Subcutaneous preadipocyte (primary cell): Measurements from ENCODE around the gene MGAT4D. TPM values are rescaled to one million over a fixed set of nuclear protein-coding genes. Genes with fewer than 3 reads are reported as not detected.

Experiments
- total RNA-seq: library from RNA; depleted of rRNA; stranded (reverse); fragments of >200 nt; gene quantifications from 2 replicates; pipeline ENCODE4 v1.2.3, GENCODE V29; 2012

MGAT4D gene
- total RNA-seq, result not detected in 2 replicates

DNA sequence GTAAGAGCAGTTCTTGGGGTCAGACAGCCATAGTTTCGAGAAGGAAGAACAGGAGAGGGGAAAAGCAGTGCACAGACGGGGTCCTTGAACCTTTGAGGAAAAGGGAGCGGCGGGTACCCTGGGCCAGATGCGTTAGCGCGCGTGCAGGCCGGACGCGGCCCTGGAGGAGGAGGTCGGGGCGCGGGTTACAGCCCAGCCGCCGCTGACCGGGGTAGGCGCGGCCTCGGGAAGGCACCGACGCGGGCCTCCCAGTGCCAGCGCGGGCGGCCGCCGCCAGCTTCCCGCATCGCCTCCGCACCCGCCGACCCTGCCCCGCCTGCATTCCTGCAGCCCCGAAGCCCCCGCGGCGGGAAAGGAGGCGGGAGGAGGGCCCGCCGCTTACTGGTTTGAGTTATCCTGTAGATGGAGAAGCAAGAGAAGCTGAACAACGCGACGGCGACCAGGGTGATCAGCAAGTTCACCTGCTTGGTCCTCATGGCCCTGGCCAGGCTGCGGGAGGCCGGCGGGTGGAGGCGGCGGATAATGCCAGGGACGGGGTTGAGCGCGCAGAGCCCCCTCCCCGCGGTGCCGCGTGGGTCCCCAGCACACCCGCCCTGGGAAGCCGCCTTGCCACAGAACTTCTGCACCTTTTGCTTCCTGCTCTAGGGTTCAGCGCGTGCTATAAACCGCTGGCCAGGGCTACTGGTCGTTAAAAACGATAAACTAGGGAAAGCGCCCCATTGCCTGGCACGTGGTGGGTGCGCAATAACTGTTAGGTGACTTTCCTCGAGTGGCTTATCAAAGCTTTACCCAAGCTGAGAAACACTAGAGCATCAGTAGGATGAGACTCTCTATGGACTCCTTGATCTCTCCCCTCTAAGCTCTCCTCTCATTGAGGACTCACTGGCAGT is at the start of gene MGAT4D:
Gene MGAT4D (minus strand): TSS at position 547 of the 890 bp plus-strand sequence. CDS start 71 bp downstream, at position 476.

DNA sequence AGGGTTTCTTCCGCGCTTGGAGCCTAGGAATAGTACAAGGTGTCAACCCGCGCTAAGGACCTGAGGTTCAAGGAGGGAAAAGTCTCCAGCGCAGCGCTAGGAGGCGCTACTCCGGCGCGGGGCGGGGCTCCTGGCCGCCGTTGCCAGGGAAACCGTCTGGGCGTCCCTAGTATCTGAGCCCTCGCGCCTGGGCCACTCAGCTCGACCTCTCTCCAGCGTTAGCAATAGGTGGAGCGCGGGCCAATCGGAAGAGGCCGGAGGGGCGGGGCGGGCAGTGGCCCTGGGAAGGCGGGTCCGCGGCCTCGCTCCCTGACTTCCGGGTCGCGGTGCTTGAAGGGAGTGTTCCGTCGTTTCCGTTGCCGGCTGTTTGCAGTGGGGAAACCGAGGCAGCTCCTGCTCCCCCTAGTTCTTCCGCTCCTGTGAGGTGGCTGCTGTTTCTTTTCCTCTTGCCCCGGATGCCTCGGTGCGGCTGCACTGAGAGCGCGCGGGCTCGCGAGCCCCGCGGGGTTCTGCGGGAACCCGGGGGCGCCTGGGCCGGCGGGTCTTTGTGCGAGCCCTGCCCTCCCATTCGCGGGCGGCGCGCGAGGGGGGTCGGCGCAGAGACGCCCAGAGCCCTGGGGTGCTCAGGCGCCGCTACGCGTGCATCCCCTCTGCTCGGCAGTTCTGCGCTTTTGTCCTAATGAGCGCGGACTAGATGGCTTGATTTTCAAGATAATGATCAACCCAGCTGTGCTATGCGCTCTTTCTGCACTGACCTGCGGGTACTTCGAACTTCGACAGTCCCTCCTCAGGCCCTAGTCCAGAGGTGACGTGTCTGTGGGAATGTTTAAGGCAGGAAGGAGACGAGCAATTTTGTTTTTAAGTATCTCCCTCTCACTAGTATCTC is 26.0 kb upstream of the MGAT4D start, which contains the start of gene ELMOD2:
Gene ELMOD2 (plus strand): TSS at position 312 of the 886 bp plus-strand sequence. CDS start 1,261 bp downstream, outside the sequence.

DNA sequence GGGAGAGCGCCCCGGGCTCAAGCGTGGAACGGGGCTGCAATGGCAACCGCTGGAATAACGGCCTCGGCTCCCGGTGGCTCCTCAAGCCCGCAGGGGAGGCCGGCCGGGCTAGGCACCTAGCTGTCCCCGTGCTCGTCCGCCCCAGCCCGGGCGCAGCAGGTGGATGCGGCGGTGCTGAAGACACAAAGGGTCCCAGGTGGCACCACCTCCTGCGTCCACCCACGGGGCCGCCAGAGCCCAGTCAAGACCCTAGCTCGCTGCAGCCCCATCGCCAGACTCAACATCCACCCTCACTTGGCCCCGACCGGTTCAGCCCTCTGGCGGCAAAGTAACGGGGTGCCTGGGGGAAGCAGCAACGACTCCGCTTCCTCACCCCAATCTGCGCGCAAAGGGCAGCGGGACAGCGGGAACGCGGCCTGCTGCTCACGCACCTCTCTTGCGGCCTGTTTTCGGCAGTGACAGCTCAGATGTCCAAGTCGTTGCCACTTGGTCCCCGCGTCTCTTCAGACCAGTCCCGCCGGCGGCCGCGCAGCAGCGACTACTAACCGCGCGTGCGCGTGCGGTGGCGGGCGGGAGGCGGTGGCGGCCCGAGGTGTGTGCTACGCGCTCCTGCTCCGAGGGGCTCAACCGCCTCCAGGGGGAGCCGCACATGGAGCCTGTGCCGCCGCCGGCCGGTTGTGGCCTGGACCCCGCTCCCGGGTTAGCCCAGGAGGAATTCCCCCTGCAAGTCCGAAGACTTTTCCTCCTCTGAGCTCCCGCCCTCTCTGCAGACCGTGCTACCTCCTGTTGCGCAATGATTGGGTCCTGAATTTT is 70.8 kb downstream of the MGAT4D start, which contains the start of gene CLGN:
Gene CLGN (minus strand): TSS at position 543 of the 813 bp plus-strand sequence. CDS start 14,570 bp downstream, outside the sequence.

Other genes with a start within 250 kb of the MGAT4D start
- gene SCOC, start 124.6 kb downstream of the MGAT4D start, total RNA-seq, result 36.2 and 41.5 TPM in 2 replicates
- 0.98 and 3.3 TPM in 2 replicates for gene CLGN, start 70.6 kb downstream of the MGAT4D start, total RNA-seq
- 18.7 and 19.4 TPM in 2 replicates for gene ELMOD2, start 25.9 kb upstream of the MGAT4D start, total RNA-seq
- not detected in 2 replicates for gene UCP1, start 70.7 kb upstream of the MGAT4D start, total RNA-seq